Activated CD8-positive, alpha-beta T cell treated with anti-CD3 and anti-CD28 coated beads for 36 hours (primary cell): ENCODE results near the gene EFNA4. TPM values are rescaled to one million over a fixed set of nuclear protein-coding genes. Genes with fewer than 3 reads are reported as not detected.

Source experiments
- ATAC-seq: fragments of 200-7000 bp; cut with Tn5 transposase; one replicate; pipeline ENCODE4 v1.10.0; 2021; ENCODE audit warnings: mild to moderate bottlenecking, moderate library complexity
- CTCF ChIA-PET: fragments of 350-600 bp; sonication (Branson Sonifier 250); formaldehyde crosslinking; loops from one replicate; lab custom pipeline; 2021; ENCODE audit warnings: antibody characterized with exemption; lab: Charles Lee
- POLR2A ChIA-PET: fragments of 350-600 bp; sonication (Branson Sonifier 250); formaldehyde crosslinking; loops from one replicate; lab custom pipeline; 2021; ENCODE audit warnings: antibody characterized with exemption; lab: Charles Lee
- DNase-seq: peaks from one replicate; pipeline ENCODE4 v3.0.0-alpha.2; 2020
- H3K27ac Mint-ChIP-seq: one replicate; pipeline ENCODE4 v1.8.0; 2021; ENCODE audit warnings: mild to moderate bottlenecking, mixed read lengths
- H3K27me3 Mint-ChIP-seq: one replicate; pipeline ENCODE4 v1.8.0; 2021; ENCODE audit warnings: mixed read lengths
- H3K36me3 Mint-ChIP-seq: one replicate; pipeline ENCODE4 v1.8.0; 2021; ENCODE audit warnings: low read depth, mixed read lengths
- H3K4me1 Mint-ChIP-seq: one replicate; pipeline ENCODE4 v1.8.0; 2021; ENCODE audit warnings: low read depth, mixed read lengths
- H3K4me3 Mint-ChIP-seq: one replicate; pipeline ENCODE4 v1.8.0; 2021; ENCODE audit warnings: mild to moderate bottlenecking, moderate library complexity, mixed read lengths
- H3K9me3 Mint-ChIP-seq: one replicate; pipeline ENCODE4 v1.8.0; 2021; ENCODE audit warnings: mixed read lengths
- CTCF ChIP-seq: fragments of 200-600 bp; IDR thresholded peaks from one replicate; pipeline ENCODE4 v1.8.0; 2022; ENCODE audit warnings: antibody characterized with exemption, mild to moderate bottlenecking
- intact Hi-C: fragments of 100-400 bp; cut with micrococcal nuclease; formaldehyde crosslinking; loops from one replicate; pipeline ENCODE4 v1.10.0; 2022
- total RNA-seq, 2 experiments: library from RNA; stranded (reverse); gene quantifications; one replicate each; pipeline ENCODE4 v1.2.3, GENCODE V29; 2021

Gene EFNA4
- total RNA-seq, 2 experiments from 2014 or later, result 7.1 to 7.8 TPM

GRCh38 chr1:155080312-155081228, 17.0 kb downstream of the EFNA4 start:
- no peaks in the 10 kb centered on the region for H3K9me3 Mint-ChIP-seq
- POLR2A ChIA-PET, result interaction anchor here (0.6 to 1.9 kb wide), 8 partner anchors 10 to 1508 kb away, joined by 3 to 7 read pairs (median 4); partner anchors contain the start of gene ADAM15
- peaks cover 33% of the 10 kb centered on the region for H3K4me1 Mint-ChIP-seq

GRCh38 chr1:155081472-155082300, 18.1 kb downstream of the EFNA4 start:
- POLR2A ChIA-PET, result interaction anchor here (0.6 to 1.9 kb wide), 3 partner anchors 11 to 1509 kb away, joined by 3 to 7 read pairs (median 3); no protein-coding TSS in a partner anchor
- Mint-ChIP-seq H3K36me3 (no peaks in the 10 kb centered on the region), H3K27me3 (peaks cover 44% of the 10 kb centered on the region), H3K9me3 (no peaks in the 10 kb centered on the region), H3K4me3 (peak overlapping the region; percentile 33), H3K27ac (no peak overlapping the region), H3K4me1 (peaks cover 33% of the 10 kb centered on the region)
- no peak for ATAC-seq
- no peak for TF ChIP-seq CTCF
- CTCF ChIA-PET, result interaction anchor here (1.0 to 12.6 kb wide), 9 partner anchors 9 to 91 kb away, joined by 3 to 278 read pairs (median 5); partner anchors contain the start of genes ADAM15, EFNA4 and KRTCAP2
- DNase-seq, result peak; percentile 45
- intact Hi-C loops, result loop anchor here (2.0 kb wide), 1 partner anchor 45 kb away; the partner anchor contains the start of gene EFNA1

More at GRCh38 chr1:155080312-155081228, 17.0 kb downstream of the EFNA4 start:
- Mint-ChIP-seq H3K4me3 (peak overlapping the region; percentile 33), H3K36me3 (no peaks in the 10 kb centered on the region), H3K27me3 (peaks cover 44% of the 10 kb centered on the region), H3K27ac (no peak overlapping the region)
- no peak for ATAC-seq
- intact Hi-C loops, result no loop called here
- DNase-seq, result peak; percentile 52
- TF ChIP-seq CTCF, result no peak
- CTCF ChIA-PET, result interaction anchor here (1.0 to 12.6 kb wide), 9 partner anchors 9 to 92 kb away, joined by 3 to 124 read pairs (median 5); partner anchors contain the start of genes ADAM15, EFNA4 and KRTCAP2

DNA sequence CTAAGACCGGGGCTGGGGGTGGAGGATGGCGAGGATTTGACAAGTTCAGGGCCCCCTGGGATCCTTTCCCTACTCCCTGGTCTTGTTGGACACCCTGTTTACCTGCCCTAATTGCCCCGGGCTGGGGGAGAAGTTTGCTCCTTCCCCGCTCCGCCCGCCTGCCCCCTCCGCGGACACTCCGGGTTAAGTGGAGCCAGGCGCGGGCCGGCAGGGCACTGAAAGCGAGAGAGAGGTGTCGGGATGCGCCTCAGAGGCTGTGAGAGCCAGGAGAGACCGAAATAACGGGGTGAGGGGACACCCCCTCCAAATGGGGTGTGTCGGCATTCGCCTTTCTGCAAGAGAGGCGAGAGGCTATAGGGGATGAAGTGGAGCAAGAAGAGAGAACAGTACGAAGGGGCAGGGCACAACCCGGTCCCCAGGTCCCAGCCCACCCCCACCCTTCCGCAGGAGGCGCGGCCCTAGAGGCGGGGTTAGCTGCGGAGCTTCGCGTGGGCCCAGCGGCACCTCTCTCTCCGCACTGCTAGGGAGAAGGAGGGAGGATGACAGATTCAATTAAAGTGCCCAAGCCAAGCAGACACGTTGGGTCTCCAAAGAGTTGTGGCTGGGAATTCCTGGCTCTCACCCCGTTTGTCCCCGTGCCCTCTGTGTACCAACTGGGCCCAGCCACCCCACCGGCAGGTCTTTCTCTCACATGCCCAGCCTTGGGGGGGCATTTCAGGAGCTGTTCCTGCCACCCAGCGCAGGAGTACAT, 18.9 kb downstream of the EFNA4 start:
- H3K36me3 Mint-ChIP-seq, result no peaks in the 10 kb centered on the region
- peaks cover 44% of the 10 kb centered on the region for H3K27me3 Mint-ChIP-seq
- no peak for TF ChIP-seq CTCF
- CTCF ChIA-PET, result interaction anchor here (5.5 kb wide), 1 partner anchor 22 kb away, joined by 278 read pairs; the partner anchor contains the start of genes ADAM15 and EFNA4
- intact Hi-C loops, result loop anchor here (2.0 kb wide), 1 partner anchor 44 kb away; the partner anchor contains the start of gene EFNA1
- H3K4me3 Mint-ChIP-seq, result no peak overlapping the region
- H3K27ac Mint-ChIP-seq, result no peak overlapping the region
- H3K9me3 Mint-ChIP-seq, result no peaks in the 10 kb centered on the region
- DNase-seq (peak; percentile 52), ATAC-seq (no peak)
- H3K4me1 Mint-ChIP-seq, result peaks cover 33% of the 10 kb centered on the region
- POLR2A ChIA-PET, result interaction anchor here (1.7 kb wide), 1 partner anchor 18 kb away, joined by 6 read pairs; no protein-coding TSS in a partner anchor

DNA sequence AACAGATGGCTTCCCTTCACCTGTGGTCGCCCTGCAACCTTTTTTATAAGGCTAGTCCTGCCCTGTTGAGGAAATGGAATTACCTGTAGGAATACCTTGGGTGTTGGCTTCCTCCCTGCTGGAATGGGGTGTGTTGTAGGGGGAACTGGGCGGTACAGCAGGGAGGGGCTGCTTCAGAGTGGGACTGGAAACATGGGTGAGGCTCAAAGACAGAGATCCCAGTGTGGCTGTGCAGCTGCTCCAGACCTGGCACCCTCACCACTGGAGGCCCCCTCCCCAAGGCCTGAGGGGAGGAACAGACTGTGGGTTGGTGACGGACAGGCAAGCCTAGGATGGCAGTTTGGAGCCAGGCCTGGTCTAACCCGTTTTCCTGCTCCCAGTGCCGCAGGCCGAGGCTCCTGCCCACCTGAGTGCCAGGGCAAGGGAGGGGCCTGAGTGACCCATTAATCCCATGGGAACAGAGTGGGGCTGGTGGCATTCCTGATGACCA, 19.6 kb downstream of the EFNA4 start:
- ATAC-seq (no peak), DNase-seq (no peak)
- TF ChIP-seq CTCF, result no peak
- Mint-ChIP-seq H3K4me1 (peaks cover 33% of the 10 kb centered on the region), H3K36me3 (no peaks in the 10 kb centered on the region), H3K9me3 (no peaks in the 10 kb centered on the region), H3K4me3 (no peak overlapping the region), H3K27me3 (peaks cover 44% of the 10 kb centered on the region), H3K27ac (no peak overlapping the region)
- intact Hi-C loops, result loop anchor here (2.0 kb wide), 1 partner anchor 44 kb away; the partner anchor contains the start of gene EFNA1
- ChIA-PET CTCF (interaction anchor here (1.2 to 5.5 kb wide), 4 partner anchors 8 to 83 kb away, joined by 4 to 278 read pairs (median 44); partner anchors contain the start of genes ADAM15 and EFNA4), POLR2A (interaction anchor here (1.7 kb wide), 1 partner anchor 18 kb away, joined by 6 read pairs; no protein-coding TSS in a partner anchor)
